Glutamatergic neuron (in vitro differentiated cells): ENCODE measurements around the gene GNAI3. TPM values are rescaled to one million over a fixed set of nuclear protein-coding genes. Genes with fewer than 3 reads are reported as not detected.

Experiments used
- DNase-seq: peaks from one replicate; pipeline ENCODE4 v3.0.0; 2022
- H3K27ac Mint-ChIP-seq: one replicate; pipeline ENCODE4 v1.8.0; 2020; ENCODE audit warnings: mild to moderate bottlenecking, mixed read lengths, inconsistent platforms; ENCODE audit not compliant: unreplicated experiment
- H3K27me3 Mint-ChIP-seq: one replicate; pipeline ENCODE4 v1.8.0; 2020; ENCODE audit warnings: mild to moderate bottlenecking, moderate library complexity, mixed read lengths, inconsistent platforms; ENCODE audit not compliant: unreplicated experiment
- H3K36me3 Mint-ChIP-seq: one replicate; pipeline ENCODE4 v1.8.0; 2020; ENCODE audit warnings: mild to moderate bottlenecking, mixed read lengths, inconsistent platforms; ENCODE audit not compliant: unreplicated experiment
- H3K4me1 Mint-ChIP-seq: one replicate; pipeline ENCODE4 v1.8.0; 2020; ENCODE audit warnings: mild to moderate bottlenecking, low read depth, mixed read lengths, inconsistent platforms; ENCODE audit not compliant: unreplicated experiment
- H3K4me3 Mint-ChIP-seq: one replicate; pipeline ENCODE4 v1.8.0; 2020; ENCODE audit warnings: mild to moderate bottlenecking, mixed read lengths, inconsistent platforms; ENCODE audit not compliant: unreplicated experiment
- H3K9me3 Mint-ChIP-seq: one replicate; pipeline ENCODE4 v1.8.0; 2020; ENCODE audit warnings: mild to moderate bottlenecking, moderate library complexity, mixed read lengths, inconsistent platforms; ENCODE audit not compliant: unreplicated experiment
- CTCF ChIP-seq: fragments of 200-600 bp; sonication (generic); IDR thresholded peaks from one replicate; pipeline ENCODE4 v1.5.0; 2021; ENCODE audit not compliant: partially characterized antibody, unreplicated experiment
- total RNA-seq: library from RNA; stranded (reverse); fragmentation: NEBNext Ultra II Directional; extraction: Animal tissue kit (Norgen Biotek cat#: 25700); gene quantifications from one replicate; pipeline ENCODE4 v1.2.1, GENCODE V29; 2021; ENCODE audit not compliant: unreplicated experiment

Gene GNAI3
- total RNA-seq, 1 donor from 2014 or later = 13.8 TPM

- peak; percentile 98 for TF ChIP-seq CTCF
- no peaks in the 10 kb centered on the region for H3K36me3 Mint-ChIP-seq
- peak; percentile 94 for DNase-seq
- peaks cover 48% of the 10 kb centered on the region for H3K4me1 Mint-ChIP-seq
- peak overlapping the region; percentile 95 for H3K27ac Mint-ChIP-seq
- peaks cover 26% of the 10 kb centered on the region for H3K9me3 Mint-ChIP-seq
- peak overlapping the region; percentile 67 for H3K4me3 Mint-ChIP-seq
- H3K27me3 Mint-ChIP-seq = peaks cover 27% of the 10 kb centered on the region
Measured at GRCh38 chr1:109532365-109533136, 15.9 kb upstream of the GNAI3 start.

- no peak for TF ChIP-seq CTCF
- H3K4me1 Mint-ChIP-seq = peaks cover 36% of the 10 kb centered on the region
- H3K27me3 Mint-ChIP-seq = peaks cover 19% of the 10 kb centered on the region
- H3K9me3 Mint-ChIP-seq = peaks cover 14% of the 10 kb centered on the region
- no peak overlapping the region for H3K27ac Mint-ChIP-seq
- DNase-seq = no peak
- H3K4me3 Mint-ChIP-seq = no peak overlapping the region
- no peaks in the 10 kb centered on the region for H3K36me3 Mint-ChIP-seq
Measured at GRCh38 chr1:109534307-109534858, 14.0 kb upstream of the GNAI3 start.

- TF ChIP-seq CTCF = no peak
- Mint-ChIP-seq H3K27me3 (peaks cover 9% of the 10 kb centered on the region), H3K9me3 (peaks cover 8% of the 10 kb centered on the region), H3K4me3 (no peak overlapping the region), H3K4me1 (peaks cover 28% of the 10 kb centered on the region), H3K36me3 (no peaks in the 10 kb centered on the region), H3K27ac (peak overlapping the region; percentile 68)
- no peak for DNase-seq
Measured at GRCh38 chr1:109535481-109535880, 12.9 kb upstream of the GNAI3 start.

GRCh38 chr1:109535971-109536491 is 12.4 kb upstream of the GNAI3 start:
- peaks cover 8% of the 10 kb centered on the region for H3K27me3 Mint-ChIP-seq
- H3K4me1 Mint-ChIP-seq = peaks cover 23% of the 10 kb centered on the region
- no peaks in the 10 kb centered on the region for H3K36me3 Mint-ChIP-seq
- TF ChIP-seq CTCF = no peak
- no peak overlapping the region for H3K27ac Mint-ChIP-seq
- peaks cover 6% of the 10 kb centered on the region for H3K9me3 Mint-ChIP-seq
- H3K4me3 Mint-ChIP-seq = no peak overlapping the region
- no peak for DNase-seq

GRCh38 chr1:109537450-109538178 is 10.8 kb upstream of the GNAI3 start:
- no peak for TF ChIP-seq CTCF
- H3K9me3 Mint-ChIP-seq = peaks cover 3% of the 10 kb centered on the region
- H3K36me3 Mint-ChIP-seq = no peaks in the 10 kb centered on the region

More at GRCh38 chr1:109537450-109538178, 10.8 kb upstream of the GNAI3 start:
- H3K27me3 Mint-ChIP-seq = peaks cover 7% of the 10 kb centered on the region
- no peak for DNase-seq
- no peak overlapping the region for H3K27ac Mint-ChIP-seq
- peaks cover 8% of the 10 kb centered on the region for H3K4me1 Mint-ChIP-seq
- H3K4me3 Mint-ChIP-seq = no peak overlapping the region
